GM12878 (cell line): ENCODE measurements around the gene FBXL7. TPM values are rescaled to one million over a fixed set of nuclear protein-coding genes. Genes with fewer than 3 reads are reported as not detected.

Experiments used
- ATAC-seq: fragments of 200-7000 bp; cut with Tn5 transposase; 3 replicates; pipeline ENCODE4 v1.9.1; 2020; ENCODE audit warnings: mild to moderate bottlenecking, moderate library complexity
- BruUV-seq: library from RNA; stranded (reverse); fragments of 400-500 nt; replicated peaks from 2 replicates; lab custom pipeline; 2021; lab: Mats Ljungman, UMichigan
- CTCF ChIA-PET: fragments of 300-600 bp; sonication (Branson Sonifier 250); formaldehyde crosslinking; extraction: SDS; loops from one replicate; lab custom pipeline; 2021; ENCODE audit warnings: inconsistent platforms; lab: Yijun Ruan, JAX
- POLR2A ChIA-PET: fragments of 350-600 bp; formaldehyde crosslinking; extraction: SDS; loops from one replicate; lab custom pipeline; 2021; ENCODE audit warnings: inconsistent platforms; lab: Charles Lee
- RAD21 ChIA-PET: fragments of 300-600 bp; sonication (Branson Sonifier 250); formaldehyde crosslinking; loops from one replicate; lab custom pipeline; 2023; ENCODE audit warnings: antibody characterized with exemption; ENCODE audit not compliant: unreplicated experiment; lab: Charles Lee
- SMC1A ChIA-PET: fragments of 300-600 bp; sonication (Branson Sonifier 250); formaldehyde crosslinking; loops from one replicate; lab custom pipeline; 2023; ENCODE audit not compliant: unreplicated experiment, uncharacterized antibody; lab: Charles Lee
- DNase-seq: peaks from one replicate; pipeline ENCODE4 v3.0.0-alpha.2; 2011; ENCODE audit warnings: low read depth, low spot score
- FAIRE-seq: peaks from 3 replicates; lab custom pipeline; 2011; peaks lifted over from hg19 to GRCh38; lab: Jason Lieb, UNC
- H2AFZ ChIP-seq: 2 replicates; pipeline ENCODE4 v1.6.0; 2011; ENCODE audit warnings: low read depth, low read length, control low read depth; ENCODE audit not compliant: control insufficient read depth
- H3K27ac ChIP-seq: 2 replicates; pipeline ENCODE4 v1.5.1; 2011; ENCODE audit warnings: control low read depth; ENCODE audit not compliant: control insufficient read depth, insufficient read depth
- H3K27me3 ChIP-seq, 2 experiments: replicated peaks in 1 of 2; 2 replicates each; pipeline versions ENCODE4 v1.6.0 to v1.6.1; 2011; ENCODE audit warnings: low read length in 1 of 2; ENCODE audit not compliant: control insufficient read depth in 2 of 2, insufficient read depth in 2 of 2
- H3K36me3 ChIP-seq, 2 experiments: 2 replicates each; pipeline ENCODE4 v1.5.1; 2011; ENCODE audit warnings: low read length in 1 of 2; ENCODE audit not compliant: control insufficient read depth in 2 of 2, insufficient read depth in 2 of 2
- H3K4me1 ChIP-seq: 2 replicates; pipeline ENCODE4 v1.6.1; 2011; ENCODE audit warnings: mild to moderate bottlenecking, low read length, moderate library complexity, mixed read lengths; ENCODE audit not compliant: control insufficient read depth, insufficient read depth
- H3K4me2 ChIP-seq: 2 replicates; pipeline ENCODE4 v1.6.0; 2011; ENCODE audit warnings: control low read depth; ENCODE audit not compliant: control insufficient read depth, insufficient read depth
- H3K4me3 ChIP-seq: fragments of 200-600 bp; sonication (generic); 2 replicates; pipeline ENCODE4 v1.5.1; 2016
- H3K79me2 ChIP-seq: 2 replicates; pipeline ENCODE4 v1.6.0; 2011; ENCODE audit warnings: low read length; ENCODE audit not compliant: control insufficient read depth, insufficient read depth
- H3K9ac ChIP-seq: 2 replicates; pipeline ENCODE4 v1.8.0; 2011; ENCODE audit warnings: low read length, control low read depth, mixed read lengths; ENCODE audit not compliant: control insufficient read depth, insufficient read depth
- H3K9me3 ChIP-seq: replicated peaks from 3 replicates; pipeline ENCODE4 v1.5.1; 2011; ENCODE audit warnings: mild to moderate bottlenecking, low read length; ENCODE audit not compliant: control insufficient read depth, insufficient read depth
- H4K20me1 ChIP-seq: 2 replicates; pipeline ENCODE4 v1.6.0; 2011; ENCODE audit not compliant: control insufficient read depth, insufficient read depth
- HCFC1 ChIP-seq: fragments of 150-350 bp; IDR thresholded peaks from 2 replicates; pipeline ENCODE4 v1.6.1; 2014; ENCODE audit warnings: low read length
- NFIC ChIP-seq: IDR thresholded peaks from 2 replicates; pipeline ENCODE4 v1.6.1; 2012; ENCODE audit warnings: low read depth, mild to moderate bottlenecking, inconsistent platforms, low read length, moderate library complexity
- POLR2AphosphoS2 ChIP-seq: IDR thresholded peaks from 2 replicates; pipeline ENCODE4 v1.6.1; 2011; ENCODE audit warnings: low read depth, mild to moderate bottlenecking, low read length, improper control_type of control experiment, moderate library complexity
- SMAD1 ChIP-seq: fragments of 450-650 bp; IDR thresholded peaks from 2 replicates; pipeline ENCODE4 v1.6.1; 2018; ENCODE audit warnings: mild to moderate bottlenecking, low read depth; ENCODE audit not compliant: partially characterized antibody
- SMARCA5 ChIP-seq: fragments of 450-650 bp; IDR thresholded peaks from 2 replicates; pipeline ENCODE4 v1.6.1; 2017; ENCODE audit warnings: mild to moderate bottlenecking
- YBX1 ChIP-seq: fragments of 450-650 bp; IDR thresholded peaks from 2 replicates; pipeline ENCODE4 v1.6.1; 2016; ENCODE audit warnings: antibody characterized with exemption
- WGBS: methylation state at CpG from one replicate; pipeline ENCODE4 v1.1.6; 2016; ENCODE audit warnings: low lambda C conversion rate; ENCODE audit not compliant: insufficient replicate concordance, insufficient coverage; ENCODE audit errors: missing lambda C conversion rate; 5-methylcytosine and 5-hydroxymethylcytosine counted together
- in situ Hi-C: fragments of 300-500 bp; cut with MboI; formaldehyde crosslinking; loops from 9 replicates; pipeline ENCODE4 v1.14.3; 2018; ENCODE audit warnings: mixed read lengths
- intact Hi-C: fragments of 100-400 bp; cut with micrococcal nuclease; formaldehyde crosslinking; loops from one replicate; pipeline ENCODE4 v1.14.2; 2022; ENCODE audit not compliant: unreplicated experiment
- polyA plus RNA-seq, 11 experiments: library from polyadenylated mRNA; depleted of rRNA in 4 of 11; unstranded in 6 of 11; stranded (reverse) in 5 of 11; fragments of >200 nt; fragmentation: Nextera tagmentation in 4 of 11; fragmentation: Illumina TruSeq in 1 of 11; extraction: Ambion mirVana in 4 of 11; extraction: Trizol in 1 of 11; gene quantifications; 1 replicate in 1 of 11; 2 replicates in 10 of 11; pipeline versions ENCODE4 v1.2.1 to v1.2.3, GENCODE V29; 2011 to 2016; ENCODE audit warnings: inconsistent platforms in 2 of 11, missing spikeins in 2 of 11, low read depth in 1 of 11
- total RNA-seq, 4 experiments: library from RNA; depleted of rRNA in 3 of 4; stranded (reverse); fragments of >200 nt in 3 of 4; fragmentation: Illumina TruSeq in 1 of 4; extraction: Trizol in 1 of 4; gene quantifications; 2 replicates each; pipeline versions ENCODE4 v1.2.1 to v1.2.3, GENCODE V29; 2013 to 2021

Gene FBXL7
- total and polyA plus RNA-seq, 10 of the 15 experiments (the other 5 are each of a cell fraction or from before 2014, with no cell fraction given): 0.03 to 0.44 (median 0.16) TPM

GRCh38 chr5:15946026-15946425, 446.0 kb downstream of the FBXL7 start:
- Histone ChIP-seq H3K9ac (no peak overlapping the region), H2AFZ (no peak overlapping the region), H3K27ac (no peak overlapping the region), H3K9me3 (no peaks in the 10 kb centered on the region), H3K36me3 (no peaks in the 10 kb centered on the region), H3K79me2 (no peaks in the 10 kb centered on the region), H4K20me1 (no peaks in the 10 kb centered on the region), H3K4me1 (no peaks in the 10 kb centered on the region), H3K27me3 (no peaks in the 10 kb centered on the region), H3K4me3 (no peak overlapping the region)
- ATAC-seq (no peak), FAIRE-seq (no peak), DNase-seq (no peak)
- ChIA-PET CTCF (no interaction called here), POLR2A (no interaction called here), RAD21 (no interaction called here), SMC1A (no interaction called here)
- BruUV-seq: no TSS peak
- in situ Hi-C loops: no loop called here
- no peak for TF ChIP-seq SMAD1
- TF ChIP-seq, all 136 proteins: peak for 0
- intact Hi-C loops: no loop called here
- no peak overlapping the region for H3K4me2 ChIP-seq
- 70% methylated on average over 3 of the region's 3 CpGs for WGBS

GRCh38 chr5:15948190-15948589, 448.2 kb downstream of the FBXL7 start:
- no peak for ATAC-seq
- H4K20me1 ChIP-seq: no peaks in the 10 kb centered on the region
- DNase-seq: no peak
- no peak overlapping the region for H3K9ac ChIP-seq
- in situ Hi-C loops: no loop called here
- BruUV-seq: no TSS peak
- no peak overlapping the region for H3K4me2 ChIP-seq
- H3K27me3 ChIP-seq: no peaks in the 10 kb centered on the region
- SMC1A ChIA-PET: no interaction called here
- RAD21 ChIA-PET: no interaction called here
- FAIRE-seq: no peak
- TF ChIP-seq SMARCA5 (no peak), POLR2AphosphoS2 (no peak), HCFC1 (no peak), NFIC (no peak), YBX1 (no peak)
- no peaks in the 10 kb centered on the region for H3K36me3 ChIP-seq
- H3K4me3 ChIP-seq: no peak overlapping the region
- no peak overlapping the region for H3K27ac ChIP-seq
- POLR2A ChIA-PET: no interaction called here
- 10% methylated on average over 3 of the region's 3 CpGs for WGBS
- H2AFZ ChIP-seq: no peak overlapping the region
- no peaks in the 10 kb centered on the region for H3K79me2 ChIP-seq
- intact Hi-C loops: no loop called here
- H3K9me3 ChIP-seq: no peaks in the 10 kb centered on the region
- H3K4me1 ChIP-seq: no peaks in the 10 kb centered on the region
- CTCF ChIA-PET: no interaction called here
